Panc1 (cell line): ENCODE results near the gene ATP2B2. TPM values are rescaled to one million over a fixed set of nuclear protein-coding genes. Genes with fewer than 3 reads are reported as not detected.

Source experiments
- ATAC-seq: fragments of 200-7000 bp; cut with Tn5 transposase; 2 replicates; pipeline ENCODE4 v1.9.1; 2020; ENCODE audit warnings: mild to moderate bottlenecking, moderate library complexity
- BruUV-seq: library from RNA; stranded (reverse); fragments of 400-500 nt; replicated peaks from 2 replicates; lab custom pipeline; 2021; lab: Mats Ljungman, UMichigan
- CTCF ChIA-PET: fragments of 300-600 bp; sonication (Branson Sonifier 250); formaldehyde crosslinking; loops from one replicate; lab custom pipeline; 2022; ENCODE audit warnings: antibody characterized with exemption; lab: Charles Lee
- POLR2A ChIA-PET: fragments of 300-600 bp; sonication (Branson Sonifier 250); formaldehyde crosslinking; loops from one replicate; lab custom pipeline; 2022; ENCODE audit warnings: antibody characterized with exemption; lab: Charles Lee
- DNase-seq: peaks from one replicate; pipeline ENCODE4 v3.0.0-alpha.2; 2010; ENCODE audit warnings: low read depth, low spot score
- H3K27ac ChIP-seq: 2 replicates; pipeline ENCODE4 v1.5.1; 2011; ENCODE audit warnings: mild to moderate bottlenecking, low read length, inconsistent platforms
- H3K27me3 ChIP-seq: fragments of 200-500 bp; sonication (Bioruptor generic); 2 replicates; pipeline ENCODE4 v1.6.0; 2014; ENCODE audit warnings: low read length, inconsistent platforms; ENCODE audit not compliant: control insufficient read depth, insufficient read depth
- H3K36me3 ChIP-seq: fragments of 200-500 bp; sonication (Bioruptor generic); 2 replicates; pipeline ENCODE4 v1.5.1; 2014; ENCODE audit warnings: inconsistent platforms, mild to moderate bottlenecking, low read length, moderate library complexity; ENCODE audit not compliant: control insufficient read depth, insufficient read depth
- H3K4me1 ChIP-seq: 2 replicates; pipeline ENCODE4 v1.5.1; 2011; ENCODE audit warnings: inconsistent platforms, mild to moderate bottlenecking, low read length, moderate library complexity; ENCODE audit not compliant: control insufficient read depth, insufficient read depth
- H3K4me3 ChIP-seq, 2 experiments: 2 replicates each; pipeline ENCODE4 v1.5.1; 2011 to 2012; ENCODE audit warnings: low read depth in 2 of 2, low read length in 2 of 2, mild to moderate bottlenecking in 2 of 2, inconsistent platforms in 1 of 2, moderate library complexity in 1 of 2
- H3K9me3 ChIP-seq: fragments of 200-500 bp; sonication (Bioruptor generic); 2 replicates; pipeline ENCODE4 v1.5.1; 2014; ENCODE audit warnings: low read depth, mild to moderate bottlenecking, inconsistent platforms, low read length, moderate library complexity; ENCODE audit not compliant: control insufficient read depth, insufficient read depth
- POLR2AphosphoS5 ChIP-seq: IDR thresholded peaks from 2 replicates; pipeline ENCODE4 v1.6.1; 2012; ENCODE audit warnings: mild to moderate bottlenecking, low read depth, low read length, moderate library complexity
- SIN3A ChIP-seq: IDR thresholded peaks from 2 replicates; pipeline ENCODE4 v1.6.1; 2012; ENCODE audit warnings: low read depth, mild to moderate bottlenecking, low read length, moderate library complexity, borderline replicate concordance; ENCODE audit not compliant: insufficient read depth
- TCF7L2 ChIP-seq: IDR thresholded peaks from 2 replicates; pipeline ENCODE4 v1.6.1; 2011; ENCODE audit warnings: mild to moderate bottlenecking, low read depth, low read length, inconsistent platforms
- in situ Hi-C: cut with HindIII; loops from 2 replicates; pipeline ENCODE4 v1.10.0; 2016; ENCODE audit warnings: low sequenced_read_pairs, low pct_unique_long_range_greater_than_20kb
- intact Hi-C: fragments of 100-400 bp; cut with micrococcal nuclease; formaldehyde crosslinking; loops from one replicate; pipeline ENCODE4 v1.10.0; 2022; ENCODE audit not compliant: unreplicated experiment
- total RNA-seq: library from RNA; stranded (reverse); gene quantifications from one replicate; pipeline ENCODE4 v1.2.1, GENCODE V29; 2021; ENCODE audit not compliant: unreplicated experiment
- TF ChIP-seq, protein P1 (sequence below), 2 experiments: IDR thresholded peaks; 2 replicates each; pipeline ENCODE4 v1.6.1; 2011 to 2012; ENCODE audit warnings: low read depth in 2 of 2, control low read depth in 1 of 2, low read length in 1 of 2, mild to moderate bottlenecking in 1 of 2, moderate library complexity in 1 of 2; ENCODE audit not compliant: insufficient read depth in 1 of 2
- TF ChIP-seq, protein P2 (sequence below): fragments of 450-650 bp; IDR thresholded peaks from 2 replicates; pipeline ENCODE4 v1.5.1; 2017; ENCODE audit warnings: mild to moderate bottlenecking

The ATP2B2 gene
- total RNA-seq, 1 experiment from 2014 or later = not detected

DNA sequence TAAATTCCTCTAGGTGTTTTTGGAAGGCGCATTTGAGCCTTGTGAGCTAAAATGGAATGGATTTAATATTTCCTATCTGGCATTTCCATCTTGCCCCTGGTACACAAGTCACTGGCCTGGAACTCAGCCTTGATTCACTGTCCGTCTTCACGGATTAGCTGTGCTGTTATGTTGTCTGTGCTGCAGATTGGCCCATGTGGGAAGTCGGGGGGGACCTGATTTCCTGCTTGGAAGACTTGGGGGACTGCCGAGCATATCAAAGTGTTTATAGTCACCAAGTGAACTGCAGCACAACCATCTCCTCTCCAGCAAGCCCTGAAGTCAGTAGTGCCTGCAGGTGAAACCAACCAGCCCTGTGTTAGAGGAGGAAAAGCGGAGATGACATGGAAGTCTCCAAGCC is 224.8 kb downstream of the ATP2B2 start:
- BruUV-seq = no TSS peak
- POLR2A ChIA-PET = interaction anchor here (0.6 kb wide), 1 partner anchor 87 kb away, joined by 3 read pairs; no protein-coding TSS in a partner anchor
- TF ChIP-seq, protein P1, sequence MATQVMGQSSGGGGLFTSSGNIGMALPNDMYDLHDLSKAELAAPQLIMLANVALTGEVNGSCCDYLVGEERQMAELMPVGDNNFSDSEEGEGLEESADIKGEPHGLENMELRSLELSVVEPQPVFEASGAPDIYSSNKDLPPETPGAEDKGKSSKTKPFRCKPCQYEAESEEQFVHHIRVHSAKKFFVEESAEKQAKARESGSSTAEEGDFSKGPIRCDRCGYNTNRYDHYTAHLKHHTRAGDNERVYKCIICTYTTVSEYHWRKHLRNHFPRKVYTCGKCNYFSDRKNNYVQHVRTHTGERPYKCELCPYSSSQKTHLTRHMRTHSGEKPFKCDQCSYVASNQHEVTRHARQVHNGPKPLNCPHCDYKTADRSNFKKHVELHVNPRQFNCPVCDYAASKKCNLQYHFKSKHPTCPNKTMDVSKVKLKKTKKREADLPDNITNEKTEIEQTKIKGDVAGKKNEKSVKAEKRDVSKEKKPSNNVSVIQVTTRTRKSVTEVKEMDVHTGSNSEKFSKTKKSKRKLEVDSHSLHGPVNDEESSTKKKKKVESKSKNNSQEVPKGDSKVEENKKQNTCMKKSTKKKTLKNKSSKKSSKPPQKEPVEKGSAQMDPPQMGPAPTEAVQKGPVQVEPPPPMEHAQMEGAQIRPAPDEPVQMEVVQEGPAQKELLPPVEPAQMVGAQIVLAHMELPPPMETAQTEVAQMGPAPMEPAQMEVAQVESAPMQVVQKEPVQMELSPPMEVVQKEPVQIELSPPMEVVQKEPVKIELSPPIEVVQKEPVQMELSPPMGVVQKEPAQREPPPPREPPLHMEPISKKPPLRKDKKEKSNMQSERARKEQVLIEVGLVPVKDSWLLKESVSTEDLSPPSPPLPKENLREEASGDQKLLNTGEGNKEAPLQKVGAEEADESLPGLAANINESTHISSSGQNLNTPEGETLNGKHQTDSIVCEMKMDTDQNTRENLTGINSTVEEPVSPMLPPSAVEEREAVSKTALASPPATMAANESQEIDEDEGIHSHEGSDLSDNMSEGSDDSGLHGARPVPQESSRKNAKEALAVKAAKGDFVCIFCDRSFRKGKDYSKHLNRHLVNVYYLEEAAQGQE (IDR thresholded peaks at IDR 0.05; ENCODE audit: insufficient read depth in 1 of 2, low read depth in 2 of 2, low read length in 1 of 2) = no peak
- TF ChIP-seq POLR2AphosphoS5 (no peak), TCF7L2 (no peak), SIN3A (no peak)
- TF ChIP-seq, protein P2, sequence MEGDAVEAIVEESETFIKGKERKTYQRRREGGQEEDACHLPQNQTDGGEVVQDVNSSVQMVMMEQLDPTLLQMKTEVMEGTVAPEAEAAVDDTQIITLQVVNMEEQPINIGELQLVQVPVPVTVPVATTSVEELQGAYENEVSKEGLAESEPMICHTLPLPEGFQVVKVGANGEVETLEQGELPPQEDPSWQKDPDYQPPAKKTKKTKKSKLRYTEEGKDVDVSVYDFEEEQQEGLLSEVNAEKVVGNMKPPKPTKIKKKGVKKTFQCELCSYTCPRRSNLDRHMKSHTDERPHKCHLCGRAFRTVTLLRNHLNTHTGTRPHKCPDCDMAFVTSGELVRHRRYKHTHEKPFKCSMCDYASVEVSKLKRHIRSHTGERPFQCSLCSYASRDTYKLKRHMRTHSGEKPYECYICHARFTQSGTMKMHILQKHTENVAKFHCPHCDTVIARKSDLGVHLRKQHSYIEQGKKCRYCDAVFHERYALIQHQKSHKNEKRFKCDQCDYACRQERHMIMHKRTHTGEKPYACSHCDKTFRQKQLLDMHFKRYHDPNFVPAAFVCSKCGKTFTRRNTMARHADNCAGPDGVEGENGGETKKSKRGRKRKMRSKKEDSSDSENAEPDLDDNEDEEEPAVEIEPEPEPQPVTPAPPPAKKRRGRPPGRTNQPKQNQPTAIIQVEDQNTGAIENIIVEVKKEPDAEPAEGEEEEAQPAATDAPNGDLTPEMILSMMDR = no peak

DNA sequence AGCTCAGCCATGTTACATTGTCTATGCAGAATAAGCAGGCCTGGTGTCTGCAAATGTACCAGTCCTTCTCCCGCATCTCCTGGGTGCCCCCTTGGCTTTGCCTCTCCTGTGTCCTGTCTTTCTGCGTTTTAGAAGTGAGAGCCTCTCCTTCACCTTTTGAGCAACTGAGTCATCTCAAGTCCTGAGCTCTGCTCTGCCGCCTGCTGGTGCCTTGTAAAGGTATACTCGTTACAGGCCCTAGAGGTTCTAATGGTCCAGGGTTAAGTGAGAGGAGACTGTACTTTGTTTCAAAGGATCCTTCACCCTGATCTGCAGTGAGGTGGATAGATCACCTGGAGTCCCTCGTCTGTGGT is 225.2 kb downstream of the ATP2B2 start:
- Histone ChIP-seq H3K4me1 (no peaks in the 10 kb centered on the region), H3K27me3 (no peaks in the 10 kb centered on the region), H3K4me3 (no peak overlapping the region), H3K27ac (no peak overlapping the region), H3K36me3 (peaks cover 6% of the 10 kb centered on the region; the same call in 1 of the 2 replicates), H3K9me3 (no peaks in the 10 kb centered on the region)
- ATAC-seq = peak; percentile 46
- ChIA-PET CTCF (no interaction called here), POLR2A (interaction anchor here (0.6 kb wide), 1 partner anchor 87 kb away, joined by 3 read pairs; no protein-coding TSS in a partner anchor)
- no peak for DNase-seq
- intact Hi-C loops (no loop called here), in situ Hi-C loops (no loop called here)
- BruUV-seq = TSS peak; percentile 25
- TF ChIP-seq POLR2AphosphoS5 = no peak
- TF ChIP-seq, protein P1 (IDR thresholded peaks at IDR 0.05; ENCODE audit: insufficient read depth in 1 of 2, low read depth in 2 of 2, low read length in 1 of 2) = no peak
- TF ChIP-seq, protein P2 = no peak; the same call in 1 of the 2 replicates

More for the DNA sequence above, 224.8 kb downstream of the ATP2B2 start:
- ATAC-seq (no peak), DNase-seq (no peak)
- in situ Hi-C loops = no loop called here
- H3K9me3 ChIP-seq = no peaks in the 10 kb centered on the region
- H3K4me1 ChIP-seq = no peaks in the 10 kb centered on the region
- H3K27ac ChIP-seq = no peak overlapping the region
- H3K36me3 ChIP-seq = peaks cover 6% of the 10 kb centered on the region; the same call in 1 of the 2 replicates
- intact Hi-C loops = no loop called here
- H3K27me3 ChIP-seq = no peaks in the 10 kb centered on the region
- CTCF ChIA-PET = no interaction called here
- H3K4me3 ChIP-seq = no peak overlapping the region
